Hypothalamus (tissue), 51 donors: ENCODE results near the gene SPHK2.
"Not testable (repeated sequence)": the region's sequence is repeated elsewhere in the genome, so short reads cannot be mapped to it uniquely, and the experiment has no call there.

Source experiments
- DNase-seq, 51 donors: peaks; one replicate each; lab custom pipeline; 2025; lab: John Stamatoyannopoulos, UW

SPHK2 gene

DNA sequence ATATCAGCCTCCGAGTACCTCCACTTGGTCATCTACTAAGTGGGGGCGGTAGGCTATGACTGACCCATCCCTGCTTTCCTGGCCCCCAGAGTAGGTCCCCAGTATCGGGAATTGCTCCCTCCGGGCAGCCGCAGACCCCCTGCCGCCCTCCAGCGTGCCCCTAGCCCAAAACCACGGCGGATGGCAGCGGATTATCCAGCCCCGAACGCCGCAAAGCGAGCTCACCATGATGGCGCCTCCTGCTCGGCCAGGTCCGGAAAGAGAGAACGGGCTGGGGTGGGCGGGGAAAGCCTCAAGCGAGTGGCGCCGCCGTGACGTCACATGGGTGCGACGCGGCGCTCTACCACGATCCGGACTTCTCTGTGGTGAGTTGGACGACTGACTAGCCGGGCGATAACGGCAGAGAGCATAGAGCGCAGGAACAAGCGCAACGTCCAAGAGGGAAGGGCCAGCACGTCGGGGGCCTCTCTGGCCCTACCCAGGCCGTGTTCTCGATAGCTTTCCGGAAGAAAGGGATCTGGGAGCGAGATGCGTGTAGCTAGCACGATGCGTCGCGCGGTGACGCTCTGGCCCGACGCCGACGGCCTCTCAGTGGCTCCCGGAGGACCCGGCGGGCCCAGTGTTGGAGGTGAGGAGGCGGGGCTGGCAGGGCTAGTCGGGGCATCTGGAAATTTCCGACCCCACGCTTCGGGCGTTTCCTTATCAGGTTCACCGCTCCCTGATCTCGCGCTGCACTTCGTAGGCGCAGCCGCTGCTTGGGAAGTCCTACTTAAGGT lies at the start of gene SPHK2, which contains the start of gene RPL18:
Gene SPHK2, plus strand, starts transcription at position 591 of the 776 bp plus-strand sequence. CDS start 1,009 bp downstream, outside the sequence.
Gene RPL18, minus strand, starts transcription at position 263 of the 776 bp plus-strand sequence. Its CDS starts 35 bp downstream, at position 228.
- DNase-seq = peak; percentile 85 to 100 (median 98)

GRCh38 chr19:48569814-48570213 lies 49.5 kb upstream of the SPHK2 start:
- no peak for DNase-seq

DNA sequence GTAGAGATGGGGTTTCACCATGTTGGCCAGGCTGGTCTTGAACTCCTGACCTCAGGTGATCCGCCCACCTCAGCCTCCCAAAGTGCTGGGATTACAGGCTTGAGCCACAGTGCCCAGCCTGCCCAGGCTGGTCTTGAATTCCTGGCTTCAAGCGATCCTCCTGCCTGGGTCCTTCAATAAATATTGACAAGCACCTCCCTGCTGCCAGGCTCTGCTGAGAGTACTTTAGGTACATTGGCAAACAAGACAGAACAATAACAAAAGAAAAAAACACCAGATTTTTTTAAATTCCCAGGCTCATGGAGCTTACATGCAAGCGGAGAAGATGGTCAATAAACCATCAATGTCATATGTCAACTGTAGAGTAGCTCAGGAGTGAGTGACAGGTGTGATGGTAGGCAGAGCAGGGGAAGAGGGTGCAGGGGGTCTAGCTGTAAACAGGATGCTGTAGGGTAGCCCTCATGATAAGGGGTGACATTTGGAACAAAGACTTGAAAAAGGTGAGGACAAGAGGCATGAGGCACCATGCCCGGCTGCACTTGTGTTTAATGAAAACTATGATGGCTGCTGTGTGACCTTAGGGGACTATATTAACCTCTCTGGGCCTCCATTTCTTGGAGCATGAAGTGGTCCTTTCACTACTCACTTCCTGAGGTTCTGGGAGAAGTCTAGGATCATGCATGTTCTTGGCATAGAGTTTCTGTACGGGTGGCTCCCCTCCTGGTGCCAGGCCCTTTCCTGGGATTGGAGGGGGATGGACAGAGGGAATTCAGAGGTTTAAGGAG lies 47.7 kb upstream of the SPHK2 start:
- no peak for DNase-seq

DNA sequence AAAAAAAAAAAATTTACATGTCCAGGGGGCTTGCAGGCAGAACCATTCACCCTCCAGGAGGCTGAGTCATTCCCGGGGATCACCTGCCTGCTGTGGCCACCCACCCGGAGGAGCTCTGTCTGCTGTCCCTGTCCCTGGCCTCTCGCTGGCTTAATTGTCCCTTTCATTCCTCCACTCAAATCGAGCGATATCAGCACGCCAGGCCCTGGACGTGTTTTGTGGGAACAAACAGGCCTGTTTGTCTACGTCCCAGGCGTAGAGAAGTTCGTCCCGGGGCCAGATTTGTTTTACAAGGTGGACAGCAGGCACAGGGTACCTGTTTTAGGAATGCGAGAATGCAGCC lies 46.2 kb upstream of the SPHK2 start:
- no peak for DNase-seq

- no peak for DNase-seq
Measured at GRCh38 chr19:48575931-48576622, 43.2 kb upstream of the SPHK2 start.

DNA sequence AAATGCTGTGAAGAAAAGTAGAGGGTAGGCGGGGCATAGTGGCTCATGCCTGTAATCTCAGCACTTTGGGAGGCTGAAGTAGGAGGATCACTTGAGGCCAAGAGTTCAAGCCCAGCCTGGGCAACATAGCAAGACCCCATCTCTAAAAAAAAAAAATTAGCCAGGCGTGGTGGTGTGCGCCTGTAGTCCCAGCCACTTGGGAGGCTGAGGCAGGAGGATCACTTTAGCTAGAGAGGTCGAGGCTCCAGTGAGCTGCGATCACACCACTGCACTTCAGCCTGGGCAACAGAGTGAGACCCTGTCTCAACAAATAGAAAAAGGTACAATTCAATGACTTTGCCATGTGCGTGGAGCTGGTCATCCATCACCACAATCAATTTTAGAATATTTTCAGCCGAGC lies 41.4 kb upstream of the SPHK2 start:
- not testable (repeated sequence) for DNase-seq

GRCh38 chr19:48578891-48579290 lies 40.4 kb upstream of the SPHK2 start:
- no peak for DNase-seq

DNA sequence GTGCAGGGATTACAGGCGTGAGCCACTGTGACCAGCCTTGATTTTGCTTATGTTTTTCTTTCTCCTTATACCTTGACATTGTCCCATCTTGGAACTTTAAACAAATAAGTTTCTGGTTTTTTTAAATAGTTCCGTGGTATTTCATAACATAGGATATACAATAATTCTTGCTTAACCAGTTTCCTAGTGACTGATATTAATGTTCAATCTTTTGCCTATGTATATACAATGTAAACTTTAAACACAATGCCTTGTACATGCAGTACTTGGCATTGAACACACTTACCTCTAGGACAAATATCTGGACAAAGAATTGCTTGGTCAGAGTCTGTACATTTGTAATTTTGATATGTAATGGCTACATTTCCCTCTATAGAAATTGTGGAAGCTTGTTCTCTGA lies 37.1 kb upstream of the SPHK2 start:
- DNase-seq = no peak

DNA sequence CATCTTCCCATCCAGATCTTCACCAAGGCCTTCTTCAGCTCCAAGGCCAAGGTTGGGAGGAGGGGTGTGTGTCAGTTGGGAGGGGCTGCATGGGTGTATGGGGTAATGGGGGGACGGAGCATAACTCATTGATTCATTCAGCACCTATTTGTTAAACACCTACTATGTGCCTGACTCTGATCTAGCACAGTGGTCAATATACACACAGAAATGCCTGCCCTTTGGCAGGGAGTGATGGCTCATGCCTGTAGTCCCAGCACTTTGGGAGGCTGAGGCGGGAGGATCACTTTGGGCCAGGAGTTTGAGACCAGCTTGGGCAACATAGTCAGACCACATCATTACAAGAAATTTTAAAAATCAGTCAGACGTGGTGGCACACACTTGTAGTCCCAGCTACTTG lies 31.9 kb upstream of the SPHK2 start:
- DNase-seq = no peak

DNA sequence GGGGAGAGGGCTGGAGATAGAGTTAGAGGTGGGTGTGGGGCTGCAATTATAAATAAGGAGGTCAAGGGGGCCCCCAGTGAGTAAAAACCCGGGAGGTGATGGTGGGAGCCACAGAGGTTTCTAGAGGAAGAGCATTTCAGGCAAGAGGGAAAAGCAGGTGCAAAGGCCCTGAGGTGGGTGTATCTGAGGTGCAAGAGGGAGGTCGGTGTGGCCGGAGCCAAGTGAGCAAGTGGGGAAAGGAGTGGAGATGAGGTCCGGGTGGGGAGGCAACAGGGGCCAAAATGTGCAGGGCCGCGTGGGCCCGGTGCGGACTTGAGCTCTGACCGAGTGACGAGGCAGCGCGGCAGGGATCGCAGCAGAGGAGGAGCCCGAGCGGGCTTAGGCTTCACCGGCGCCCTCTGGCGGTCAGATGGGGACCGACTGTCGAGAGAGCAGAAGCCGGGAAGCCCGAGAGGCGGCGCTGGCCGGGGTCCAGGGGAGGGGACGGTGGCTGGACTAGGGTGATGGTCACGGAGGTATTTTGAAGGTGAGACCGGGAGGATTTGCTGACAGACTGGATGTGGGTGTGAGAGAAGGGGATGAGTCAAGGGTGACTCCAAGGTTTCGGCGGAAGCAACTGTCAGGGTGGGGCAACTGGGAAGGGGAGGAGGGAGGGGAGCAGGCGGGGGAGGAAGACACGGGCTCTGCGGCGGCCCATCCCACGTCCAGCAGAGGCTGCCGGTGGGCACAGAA lies 30.5 kb upstream of the SPHK2 start:
- DNase-seq = peak in 50 of 51 donors; percentile 8 to 94 (median 68)

DNA sequence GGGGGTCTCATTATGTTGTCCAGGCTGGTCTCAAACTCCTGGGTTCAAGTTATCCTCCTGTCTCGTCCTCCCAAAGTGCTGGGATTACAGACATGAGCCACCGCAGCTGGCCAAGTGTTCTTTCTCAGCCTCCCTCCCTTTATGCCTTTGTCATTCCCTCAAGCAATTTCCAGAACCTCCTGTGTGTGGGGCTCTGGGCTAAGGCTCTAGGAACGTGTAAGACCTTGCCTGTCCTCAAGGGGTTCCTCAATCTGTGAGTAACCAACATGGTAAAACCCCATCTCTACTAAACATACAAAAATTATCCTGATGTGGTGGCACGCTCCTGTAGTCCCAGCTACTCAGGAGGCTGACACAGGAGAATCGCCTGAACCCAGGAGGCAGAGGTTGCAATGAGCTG lies 28.3 kb upstream of the SPHK2 start:
- DNase-seq = no peak

GRCh38 chr19:48595171-48595570 lies 24.1 kb upstream of the SPHK2 start:
- DNase-seq = no peak

DNA sequence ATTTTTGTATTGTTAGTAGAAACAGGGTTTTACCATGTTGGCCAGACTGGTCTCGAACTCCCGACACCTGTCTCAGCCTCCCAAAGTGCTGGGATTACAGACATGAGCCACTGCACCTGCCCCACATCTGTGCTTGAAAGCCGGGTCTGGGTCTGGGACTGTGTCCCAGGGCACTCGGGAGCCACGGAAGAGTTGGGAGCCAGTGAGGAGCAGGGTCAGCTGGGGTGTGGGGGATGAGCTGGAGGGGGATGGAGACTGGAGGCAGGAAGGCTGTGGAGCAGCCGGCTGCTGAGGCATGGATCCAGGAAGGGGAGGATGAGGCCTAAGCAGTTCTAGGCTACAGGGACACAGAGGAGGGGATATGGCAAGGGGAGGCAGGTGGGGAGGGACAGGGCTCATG lies 23.5 kb upstream of the SPHK2 start:
- no peak for DNase-seq

GRCh38 chr19:48596237-48596636 lies 23.1 kb upstream of the SPHK2 start:
- no peak for DNase-seq

DNA sequence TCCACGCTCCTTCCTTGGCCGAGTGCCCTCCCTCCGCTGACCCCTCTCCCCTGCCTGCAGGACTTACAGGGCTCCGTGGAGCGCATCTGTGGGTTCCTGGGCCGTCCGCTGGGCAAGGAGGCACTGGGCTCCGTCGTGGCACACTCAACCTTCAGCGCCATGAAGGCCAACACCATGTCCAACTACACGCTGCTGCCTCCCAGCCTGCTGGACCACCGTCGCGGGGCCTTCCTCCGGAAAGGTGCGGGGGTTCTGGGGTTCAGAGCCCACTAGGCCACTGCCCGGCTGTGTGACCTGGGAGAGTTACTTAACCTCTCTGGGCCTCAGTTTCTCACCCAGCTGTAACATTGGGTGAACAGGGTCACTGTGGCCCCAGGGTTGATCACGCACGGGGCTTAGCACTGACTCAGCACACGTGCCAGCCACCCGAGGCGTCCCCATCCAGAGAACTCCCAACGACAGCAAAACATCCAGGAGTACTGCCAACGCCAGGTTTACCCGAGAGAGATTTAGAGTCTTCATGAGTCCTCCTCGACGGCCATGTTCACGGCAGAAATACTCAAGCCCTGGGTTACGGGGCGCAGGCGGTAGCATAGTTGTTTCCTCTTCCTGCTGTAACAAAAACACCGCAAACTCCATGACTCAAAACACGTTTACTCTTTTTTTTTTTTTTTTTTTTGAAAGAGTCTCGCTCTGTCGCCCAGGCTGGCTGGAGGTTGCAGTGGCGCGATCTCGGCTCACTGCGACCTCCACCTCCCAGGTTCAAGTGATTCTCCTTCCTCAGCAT lies 22.4 kb upstream of the SPHK2 start:
- DNase-seq = no peak

DNA sequence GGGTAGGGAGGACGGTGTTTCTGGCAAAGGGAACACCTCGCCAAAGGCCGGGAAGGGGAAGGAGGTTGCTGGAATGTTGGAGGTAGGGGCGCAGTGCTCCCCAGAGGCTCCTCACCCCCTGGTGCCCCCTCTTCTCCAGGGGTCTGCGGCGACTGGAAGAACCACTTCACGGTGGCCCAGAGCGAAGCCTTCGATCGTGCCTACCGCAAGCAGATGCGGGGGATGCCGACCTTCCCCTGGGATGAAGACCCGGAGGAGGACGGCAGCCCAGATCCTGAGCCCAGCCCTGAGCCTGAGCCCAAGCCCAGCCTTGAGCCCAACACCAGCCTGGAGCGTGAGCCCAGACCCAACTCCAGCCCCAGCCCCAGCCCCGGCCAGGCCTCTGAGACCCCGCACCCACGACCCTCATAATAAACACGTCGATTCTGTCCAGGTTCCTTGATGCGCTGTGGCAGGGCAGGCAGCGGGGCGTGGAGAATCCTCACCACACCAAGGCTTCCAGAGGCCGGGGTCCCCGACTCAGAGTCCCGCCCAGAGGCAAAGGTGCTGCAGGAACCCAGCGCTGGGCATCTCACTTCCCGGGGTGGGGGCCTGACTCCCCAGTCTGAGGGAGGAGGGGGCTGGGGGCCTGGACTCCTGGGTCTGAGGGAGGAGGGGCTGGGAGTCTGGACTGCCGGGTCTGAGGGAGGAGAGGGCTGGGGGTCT lies 20.2 kb upstream of the SPHK2 start:
- no peak for DNase-seq

- DNase-seq = no peak
Measured at GRCh38 chr19:48600679-48601417, 18.5 kb upstream of the SPHK2 start.

- DNase-seq = no peak
Measured at GRCh38 chr19:48603001-48603400, 16.3 kb upstream of the SPHK2 start.

DNA sequence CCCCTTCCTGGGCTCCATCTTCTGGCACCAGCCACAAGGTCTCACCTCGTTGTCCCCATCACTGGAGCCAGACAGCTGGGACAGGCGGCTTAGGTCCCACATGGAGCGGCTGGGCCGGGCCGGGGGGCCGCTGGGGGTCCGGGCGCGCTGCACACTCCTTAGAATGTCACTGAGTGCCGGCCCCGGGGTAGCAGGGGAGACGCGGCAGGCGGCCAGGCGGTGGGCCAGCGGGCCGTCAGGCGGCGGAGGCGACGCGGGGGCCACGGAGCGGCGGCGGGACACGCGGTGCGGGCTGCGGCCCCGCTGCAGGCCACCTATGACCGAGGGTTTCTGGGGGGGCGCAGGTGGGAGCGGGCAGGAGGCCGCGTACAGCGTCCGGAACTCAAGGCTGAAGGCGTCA lies 15.9 kb upstream of the SPHK2 start:
- DNase-seq = no peak
